SK-MEL-5 (cell line): ENCODE data around the gene STEAP1B. TPM values are rescaled to one million over a fixed set of nuclear protein-coding genes. Genes with fewer than 3 reads are reported as not detected.
"Not testable (repeated sequence)": the region's sequence is repeated elsewhere in the genome, so short reads cannot be mapped to it uniquely, and the experiment has no call there.

Experiments used
- DNase-seq: peaks from one replicate; pipeline ENCODE4 v3.0.0-alpha.2; 2016; ENCODE audit warnings: low read depth, low spot score
- in situ Hi-C: cut with HindIII; loops from 2 replicates; pipeline ENCODE4 v1.10.0; 2016; ENCODE audit warnings: low sequenced_read_pairs, high pct_unique_total_duplicates, low pct_unique_long_range_greater_than_20kb
- total RNA-seq: library from RNA; depleted of rRNA; stranded (reverse); fragments of >200 nt; shearing (Covaris generic); gene quantifications from 2 replicates; pipeline ENCODE4 v1.2.3, GENCODE V29; 2014

The STEAP1B gene
- total RNA-seq, 1 experiment from 2014 or later: 61.7 TPM

DNA sequence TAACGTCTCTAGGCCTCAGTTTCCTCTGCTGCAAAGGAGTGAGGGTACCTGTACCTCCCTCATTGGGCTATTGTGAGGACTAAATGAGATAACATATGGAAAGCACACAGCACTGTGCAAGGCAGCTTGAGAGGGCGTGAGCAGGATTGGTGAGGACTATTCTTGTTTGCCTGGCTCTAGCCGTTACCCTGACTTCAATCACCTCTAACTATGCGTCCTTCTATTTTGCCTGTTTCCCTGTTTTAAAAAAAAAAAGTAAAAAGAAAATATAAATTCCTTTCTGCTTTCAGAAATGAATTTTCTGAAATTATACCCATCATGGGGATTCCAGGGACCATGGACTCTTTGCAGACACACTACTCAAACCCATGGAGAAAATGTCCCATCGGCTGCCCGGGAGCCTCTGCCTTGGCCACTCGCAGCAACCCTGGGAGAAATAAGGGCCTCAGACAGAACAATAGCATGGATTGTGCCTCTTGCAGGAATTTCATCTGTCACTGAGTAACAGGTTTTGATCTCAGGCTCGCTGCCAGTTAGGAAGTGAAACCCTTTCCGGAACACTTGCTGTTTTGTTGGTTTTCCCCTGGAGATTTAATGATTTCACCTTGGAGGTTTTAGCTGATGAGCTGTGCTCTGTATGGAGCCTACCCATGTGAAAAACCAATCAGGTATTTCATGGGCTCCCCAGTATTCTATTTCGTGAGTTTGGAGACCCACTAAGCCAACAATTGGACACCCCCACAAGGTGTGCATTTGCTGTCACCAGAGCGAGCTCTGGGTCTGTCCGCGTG lies 55.6 kb downstream of the STEAP1B start:
- peak; percentile 92 for DNase-seq
- in situ Hi-C loops: no loop called here

DNA sequence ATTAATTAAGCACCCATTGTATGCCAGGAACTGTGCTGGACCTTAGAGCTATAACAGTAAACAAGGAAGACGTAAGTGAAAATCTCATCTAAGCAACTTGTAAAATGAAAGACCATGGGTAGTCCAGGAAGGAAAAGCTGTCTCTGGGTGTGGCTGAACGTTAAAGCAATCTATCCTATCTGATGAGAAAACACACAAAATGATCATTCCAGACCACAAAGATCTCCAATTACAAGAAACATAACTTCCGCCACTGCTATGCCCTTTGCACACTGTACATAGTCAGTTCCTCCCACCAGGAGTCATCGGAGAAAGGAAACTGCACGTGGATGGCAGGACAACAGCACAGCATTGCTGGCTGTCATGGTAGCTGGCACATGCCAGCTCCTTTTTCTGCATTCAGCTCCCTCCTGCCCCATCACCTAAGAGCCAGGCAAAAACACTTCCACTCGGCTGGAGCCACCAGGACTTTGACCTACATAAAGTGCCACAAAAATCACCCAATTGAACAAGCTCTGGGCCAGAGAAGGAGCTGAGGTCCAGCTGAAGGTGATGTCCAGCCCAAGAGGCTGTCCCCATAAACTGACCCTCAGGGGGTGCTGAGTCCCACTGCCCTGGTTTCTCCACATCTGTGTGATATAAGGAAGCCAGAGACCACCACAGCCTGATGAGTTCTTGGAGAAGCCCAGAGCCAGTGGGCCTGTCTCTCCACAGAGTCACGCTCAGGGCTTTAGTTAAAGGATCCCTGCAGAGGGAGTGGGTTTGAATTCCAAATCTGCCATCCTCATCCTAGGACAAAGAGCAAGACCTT lies 56.4 kb downstream of the STEAP1B start:
- no peak for DNase-seq
- in situ Hi-C loops: no loop called here

DNA sequence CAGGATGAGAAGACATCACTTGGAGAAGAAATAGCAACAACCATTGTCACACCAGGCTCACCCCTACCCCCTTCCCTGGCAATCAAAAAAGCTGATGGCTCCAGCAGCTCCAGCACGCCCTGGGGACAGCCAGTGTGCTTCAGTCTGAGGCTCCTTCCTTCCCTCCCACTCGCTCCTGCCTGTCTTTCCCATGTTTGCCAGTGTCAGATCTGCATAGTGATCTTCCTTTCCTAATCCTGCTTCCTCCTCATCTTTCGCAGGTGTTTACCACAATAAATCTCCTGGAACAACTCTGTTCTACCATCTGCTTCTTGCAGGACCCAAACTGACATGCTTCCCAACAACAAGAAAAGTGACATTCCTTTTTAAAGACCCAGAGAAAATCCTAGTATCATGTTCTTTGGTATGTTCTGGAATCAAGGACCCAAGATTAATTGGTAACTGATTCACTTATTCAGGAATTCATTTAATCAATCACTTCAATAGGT lies 57.1 kb downstream of the STEAP1B start:
- in situ Hi-C loops: no loop called here
- no peak for DNase-seq

DNA sequence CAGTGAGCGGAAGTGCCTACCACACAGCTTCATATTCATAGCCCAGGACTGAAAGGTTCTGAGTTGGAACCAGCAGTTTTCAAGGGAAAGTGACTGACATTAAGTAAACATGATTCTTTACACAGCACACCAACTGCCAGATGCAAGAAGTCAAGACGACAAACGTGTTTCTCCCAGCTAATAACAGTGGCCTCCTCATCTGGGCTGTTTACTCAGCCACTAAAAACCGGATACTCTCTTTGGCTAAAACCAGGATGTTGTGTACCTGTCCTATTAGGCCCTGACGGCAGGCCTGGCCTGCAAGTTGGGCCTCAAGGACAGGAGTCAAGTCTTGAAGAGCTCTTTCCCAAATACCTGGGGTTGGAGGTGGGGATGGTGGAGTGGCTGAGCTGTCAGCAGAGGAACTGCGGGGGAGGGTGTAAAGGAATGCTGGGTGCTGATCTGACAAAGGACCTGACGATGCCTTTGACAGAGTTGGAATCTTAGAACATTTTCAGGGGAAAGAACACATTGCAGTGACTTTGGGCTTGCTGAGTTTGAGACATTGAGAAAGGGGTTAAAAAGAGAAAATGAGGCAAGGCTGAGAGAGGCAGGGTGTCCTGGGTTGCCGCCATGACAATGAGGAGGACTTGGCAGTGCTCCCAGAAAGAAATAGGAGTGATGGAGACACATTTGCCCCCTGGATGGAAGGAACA lies 57.7 kb downstream of the STEAP1B start:
- in situ Hi-C loops: no loop called here
- no peak for DNase-seq

DNA sequence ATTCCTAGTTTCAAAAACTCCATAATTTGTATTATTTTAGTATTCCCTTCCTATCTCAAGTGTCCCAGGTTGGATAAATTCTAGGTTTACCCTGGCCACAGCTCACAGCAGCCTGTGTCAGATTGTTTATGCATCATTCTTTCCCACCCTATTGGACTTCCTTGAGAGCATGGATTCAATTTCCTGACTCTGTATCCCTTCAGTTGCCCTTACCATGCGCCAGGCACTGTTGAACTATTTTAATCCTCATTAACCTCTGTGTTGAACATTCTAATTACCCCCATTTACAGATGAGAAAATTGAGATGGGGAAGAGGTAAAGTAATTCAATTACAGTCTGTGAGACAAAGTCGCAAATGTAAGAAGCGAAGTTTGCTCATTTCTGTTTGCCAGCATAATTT lies 58.8 kb downstream of the STEAP1B start:
- in situ Hi-C loops: no loop called here
- DNase-seq: no peak

DNA sequence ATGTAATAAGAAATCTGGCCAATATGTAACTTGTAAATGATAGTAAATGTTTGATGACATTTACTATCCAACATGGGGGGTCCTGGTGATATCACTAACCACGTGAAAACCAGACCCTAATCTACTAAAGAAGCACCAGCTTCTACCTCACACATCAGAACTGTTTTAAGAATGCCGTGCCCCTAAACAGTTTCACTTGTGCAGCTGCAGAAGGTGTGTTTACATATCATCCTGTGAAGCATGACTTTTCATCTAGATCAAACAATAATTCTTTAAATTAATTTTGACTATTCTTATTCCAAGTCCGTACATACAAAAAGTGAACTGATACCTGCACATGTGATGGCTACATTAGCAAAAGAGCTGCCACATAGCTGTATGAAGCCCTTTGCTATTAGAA lies 61.0 kb downstream of the STEAP1B start:
- in situ Hi-C loops: no loop called here
- no peak for DNase-seq

DNA sequence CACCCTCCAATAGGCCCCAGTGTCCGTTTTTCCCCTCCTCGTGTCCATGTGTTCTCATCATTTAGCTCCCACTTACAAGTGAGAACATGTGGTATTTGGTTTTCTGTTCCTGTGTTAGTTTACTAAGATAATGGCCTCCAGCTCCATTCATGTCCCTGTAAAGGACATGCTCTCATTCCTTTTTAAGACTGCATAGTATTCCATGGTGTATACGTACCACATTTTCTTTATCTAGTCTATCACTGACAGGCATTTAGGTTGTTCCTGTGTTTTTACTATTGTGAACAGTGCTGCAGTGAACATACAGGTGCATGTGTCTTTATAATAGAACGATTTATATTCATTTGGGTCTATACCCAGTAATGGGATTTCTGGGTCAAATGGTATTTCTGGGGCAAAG lies 63.4 kb downstream of the STEAP1B start:
- in situ Hi-C loops: not testable (repeated sequence)

DNA sequence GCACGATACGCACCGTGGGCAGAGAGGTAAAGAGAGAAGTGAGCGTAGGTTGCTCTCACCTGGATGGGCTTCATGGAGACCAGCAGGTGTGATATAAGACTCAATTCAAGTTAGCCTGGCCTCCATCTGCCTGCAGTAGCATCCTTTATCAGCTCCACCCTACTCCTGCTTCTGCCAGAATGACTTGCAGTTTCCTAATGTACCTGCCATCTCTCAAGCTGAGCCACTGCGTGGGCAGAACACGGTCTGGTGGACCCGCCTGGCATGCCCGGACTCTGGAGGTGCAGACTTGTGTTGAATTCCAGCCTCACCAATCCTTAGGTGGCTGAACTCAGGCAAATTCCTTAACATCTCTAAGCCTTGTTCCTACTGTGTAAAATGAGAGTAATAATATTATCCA lies 64.3 kb downstream of the STEAP1B start:
- in situ Hi-C loops: no loop called here
- DNase-seq: no peak

More for the DNA sequence above, 63.4 kb downstream of the STEAP1B start:
- not testable (repeated sequence) for DNase-seq

DNA sequence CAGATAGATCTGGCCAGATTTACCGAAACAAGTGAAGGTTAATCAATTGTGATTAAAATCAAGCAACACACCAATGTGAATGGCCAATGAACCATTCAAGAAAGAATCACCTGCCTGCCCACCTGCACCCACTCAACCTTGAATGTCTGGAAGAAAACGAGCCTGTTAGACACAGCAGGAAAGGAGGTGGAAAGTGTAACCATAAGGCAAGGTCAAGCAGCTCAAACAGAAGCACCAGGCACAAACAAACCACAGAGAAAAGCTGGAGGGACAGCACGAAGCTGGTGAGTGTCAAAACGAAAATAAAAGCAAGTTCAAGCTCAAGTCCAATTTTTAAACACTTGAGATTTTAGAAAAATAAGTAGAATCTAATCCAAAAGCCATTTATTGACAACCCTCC lies 64.9 kb downstream of the STEAP1B start:
- in situ Hi-C loops: no loop called here
- DNase-seq: no peak

DNA sequence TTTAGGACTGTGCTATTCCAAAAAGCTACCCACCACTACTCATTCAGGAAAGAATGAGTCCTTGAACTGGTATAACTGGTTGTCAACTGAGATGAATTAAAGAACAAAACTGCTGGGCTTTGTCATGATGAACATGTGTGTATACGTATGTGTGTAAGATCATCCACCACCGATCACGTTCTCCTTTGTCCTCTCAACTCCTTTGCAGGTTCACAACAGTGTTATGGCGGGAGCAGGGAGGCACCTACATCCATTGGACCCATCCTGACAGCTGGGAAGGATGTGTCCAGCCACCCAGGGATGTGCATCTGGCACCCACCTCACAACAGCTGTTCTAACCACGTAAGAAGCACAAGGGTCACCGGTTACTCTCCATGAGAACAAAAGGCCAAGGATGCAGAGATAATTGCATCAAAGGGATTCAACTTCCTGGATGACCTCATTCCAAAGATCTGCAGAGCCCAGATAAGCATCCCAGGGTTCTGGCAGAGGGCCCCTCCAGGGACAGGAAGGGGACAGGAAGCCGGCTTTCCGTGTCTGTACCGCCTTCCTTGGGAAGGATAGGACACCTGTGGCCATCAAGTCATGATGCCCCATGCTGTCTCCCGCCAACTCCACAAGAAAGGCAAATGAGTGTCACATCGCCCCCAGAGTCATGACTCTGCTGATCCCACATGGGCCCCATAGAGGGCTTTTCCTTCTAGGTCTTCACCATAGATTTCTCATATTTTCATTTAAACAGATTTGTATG lies 66.1 kb downstream of the STEAP1B start:
- no peak for DNase-seq
- in situ Hi-C loops: no loop called here

DNA sequence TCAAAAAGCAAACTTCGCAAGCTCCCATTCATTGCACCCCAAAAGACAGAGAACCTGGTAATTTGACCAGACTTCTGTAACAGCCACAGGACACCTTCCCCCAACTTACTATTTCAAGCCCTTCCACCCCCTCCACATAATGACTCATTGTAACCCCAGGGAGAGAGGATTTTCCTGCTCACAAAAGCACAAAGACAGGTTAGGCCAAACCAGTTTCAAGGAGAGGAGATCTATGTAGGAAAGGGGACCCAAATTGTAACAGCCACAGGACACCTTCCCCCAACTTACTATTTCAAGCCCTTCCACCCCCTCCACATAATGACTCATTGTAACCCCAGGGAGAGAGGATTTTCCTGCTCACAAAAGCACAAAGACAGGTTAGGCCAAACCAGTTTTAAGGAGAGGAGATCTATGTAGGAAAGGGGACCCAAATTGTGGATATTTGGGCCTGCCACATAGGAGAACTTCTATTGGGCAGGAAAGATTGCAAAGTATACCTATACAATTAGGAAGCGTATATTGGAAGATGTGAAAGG lies 66.8 kb downstream of the STEAP1B start:
- in situ Hi-C loops, DNase-seq: not testable (repeated sequence)

DNA sequence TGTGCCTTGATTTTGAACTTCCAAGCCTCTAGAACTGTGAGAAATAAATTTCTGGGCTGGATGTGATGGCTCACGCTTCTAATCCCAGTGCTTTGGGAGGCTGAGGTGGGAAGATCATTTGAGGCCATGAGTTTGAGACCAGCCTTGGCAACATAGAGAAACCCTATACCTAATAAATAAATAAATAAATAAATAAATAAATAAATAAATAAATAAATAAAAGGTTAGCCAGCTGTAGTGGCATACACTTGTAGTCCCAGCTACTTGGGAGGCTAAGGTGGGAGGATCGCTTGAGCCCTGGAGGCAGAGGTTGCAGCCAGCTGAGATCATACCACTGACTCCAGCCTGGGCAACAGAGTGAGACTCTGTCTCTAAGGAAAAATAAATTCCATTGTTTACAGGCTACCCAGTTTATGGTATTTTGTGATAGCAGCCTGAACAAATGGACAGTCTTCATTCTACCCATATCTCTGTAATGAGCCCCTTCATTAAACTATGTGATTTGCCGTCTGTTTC lies 67.7 kb downstream of the STEAP1B start:
- in situ Hi-C loops: no loop called here
- DNase-seq: no peak

DNA sequence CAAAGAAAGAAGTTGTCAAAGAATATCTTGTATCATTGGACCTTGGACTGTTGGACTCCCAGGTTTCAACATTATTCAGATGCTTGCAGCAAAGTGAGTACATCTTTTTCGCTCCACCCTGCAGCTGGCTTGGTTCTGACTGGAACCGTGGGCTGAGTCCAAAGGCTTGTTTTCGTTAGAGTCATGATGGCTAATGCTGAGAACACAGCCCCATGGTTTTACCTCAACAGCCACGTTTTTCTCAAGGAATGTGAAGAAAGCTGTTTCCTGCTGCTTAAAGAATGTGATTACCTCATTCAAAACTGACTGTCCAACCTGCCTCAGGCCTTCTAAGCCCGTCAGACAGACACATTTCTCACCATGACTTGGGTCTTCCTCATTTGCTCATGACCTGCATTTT lies 69.5 kb downstream of the STEAP1B start:
- no peak for DNase-seq
- in situ Hi-C loops: no loop called here

DNA sequence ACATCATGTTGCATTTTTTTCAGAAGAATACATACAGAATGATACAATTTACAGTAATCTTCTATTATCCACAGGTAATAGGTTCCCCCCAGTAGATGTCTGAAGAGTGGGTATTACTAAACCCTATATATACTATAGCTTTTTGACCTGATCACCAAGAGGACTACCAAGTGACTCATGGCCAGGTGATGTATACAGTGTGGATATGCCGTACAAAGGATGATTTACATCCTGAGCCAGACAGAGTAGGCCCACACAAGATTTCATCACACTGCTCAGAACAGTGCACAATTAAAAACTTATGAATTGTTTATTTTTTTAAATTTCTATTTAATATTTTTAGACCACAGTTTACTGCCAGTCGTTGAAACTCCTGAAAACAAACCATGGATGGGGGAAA lies 70.6 kb downstream of the STEAP1B start:
- in situ Hi-C loops: no loop called here
- DNase-seq: peak; percentile 15

DNA sequence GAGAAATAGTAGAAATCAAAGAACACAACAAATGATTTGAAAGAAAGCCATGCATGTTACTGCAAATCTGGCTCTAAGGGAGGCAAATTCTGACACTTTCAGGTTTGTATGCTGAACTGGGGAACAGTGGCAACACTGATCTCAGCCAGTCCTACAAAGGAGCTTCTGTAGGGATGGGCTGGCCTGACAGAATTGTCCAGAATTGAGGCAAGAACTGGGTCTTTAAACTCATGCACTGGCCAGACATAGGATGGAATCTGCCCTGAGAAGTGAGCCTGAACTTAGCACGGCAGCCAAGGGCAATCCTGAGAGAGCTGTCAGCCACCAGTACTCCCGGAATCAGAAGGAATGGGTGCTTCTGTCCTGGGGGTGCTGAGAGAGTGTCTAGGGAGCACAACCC lies 72.1 kb downstream of the STEAP1B start:
- DNase-seq: no peak
- in situ Hi-C loops: no loop called here

DNA sequence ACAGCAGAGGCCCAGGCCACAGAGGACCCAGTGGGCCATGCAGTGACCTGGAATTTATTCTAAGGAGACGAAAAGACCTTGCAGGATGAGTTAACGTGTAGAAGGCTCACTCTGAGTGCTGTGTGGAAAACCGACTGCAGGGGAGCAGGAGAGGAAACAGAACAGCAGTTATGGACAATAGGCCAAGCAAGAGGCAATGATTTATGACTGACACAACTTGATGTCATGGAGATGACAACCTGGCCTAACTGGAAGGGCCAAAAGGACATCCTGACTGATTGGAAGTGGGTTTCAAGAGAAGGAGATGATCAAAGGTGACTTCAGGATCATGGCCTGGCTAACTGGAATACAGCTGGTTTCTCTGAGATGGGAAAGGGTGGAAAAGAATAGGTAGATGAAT lies 72.9 kb downstream of the STEAP1B start:
- in situ Hi-C loops: no loop called here
- DNase-seq: no peak

DNA sequence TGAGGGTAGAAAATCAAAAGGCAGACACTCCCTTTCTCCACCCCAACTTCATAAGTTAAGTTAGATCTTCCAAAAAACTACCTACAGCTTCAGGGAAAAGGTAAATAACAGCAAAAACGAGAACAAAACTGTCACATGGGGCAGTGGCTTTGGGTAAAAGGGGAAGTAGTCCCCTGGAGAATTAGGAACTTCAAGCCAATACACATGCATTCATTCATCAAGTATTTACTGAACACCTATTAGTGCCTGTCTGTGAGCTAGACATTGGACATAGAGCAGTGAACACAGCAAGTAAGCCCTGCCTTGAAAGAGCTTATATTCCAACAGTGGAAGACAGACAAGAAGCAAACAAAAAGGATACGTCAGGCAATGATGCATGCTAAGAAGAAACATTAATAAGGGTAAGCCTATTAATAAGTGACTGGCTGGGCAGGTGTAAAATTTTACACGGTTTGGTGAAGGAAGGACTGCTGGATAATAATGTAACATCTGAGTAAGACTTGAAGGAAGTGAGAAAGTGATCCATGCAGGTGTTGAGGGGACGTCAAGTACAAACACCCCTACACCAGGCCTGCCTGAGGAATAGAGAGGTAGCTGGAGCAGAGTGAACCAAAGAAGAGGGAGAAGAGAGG lies 73.4 kb downstream of the STEAP1B start:
- in situ Hi-C loops: no loop called here

More for the DNA sequence above, 73.4 kb downstream of the STEAP1B start:
- DNase-seq: no peak
